HepG2 (cell line): ENCODE measurements around the gene HRH2. TPM values are rescaled to one million over a fixed set of nuclear protein-coding genes. Genes with fewer than 3 reads are reported as not detected.

Source experiments
- ATAC-seq: fragments of 200-7000 bp; cut with Tn5 transposase; 3 replicates; pipeline ENCODE4 v1.9.1; 2020; ENCODE audit warnings: mild to moderate bottlenecking, moderate library complexity
- Bru-seq: library from RNA; stranded (reverse); fragments of 400-500 nt; gene quantifications from one replicate; lab custom pipeline; 2021; lab: Mats Ljungman, UMichigan
- BruChase-seq, 2 experiments: library from RNA; stranded (reverse); fragments of 400-500 nt; gene quantifications; one replicate each; lab custom pipeline; 2021; lab: Mats Ljungman, UMichigan
- BruUV-seq: library from RNA; stranded (reverse); fragments of 400-500 nt; replicated peaks from 2 replicates; lab custom pipeline; 2021; lab: Mats Ljungman, UMichigan
- CTCF ChIA-PET: fragments of 300-600 bp; formaldehyde crosslinking; extraction: SDS; loops from one replicate; lab custom pipeline; 2021; ENCODE audit warnings: low total read pairs, inconsistent platforms, low intra/inter-chr PET ratio; lab: Yijun Ruan, JAX
- POLR2A ChIA-PET: fragments of 350-600 bp; sonication (Branson Sonifier 250); formaldehyde crosslinking; loops from one replicate; lab custom pipeline; 2020; ENCODE audit warnings: antibody characterized with exemption, inconsistent platforms; lab: Yijun Ruan, JAX
- DNase-seq: peaks from one replicate; pipeline ENCODE4 v3.0.0-alpha.2; 2015; ENCODE audit warnings: low spot score
- FAIRE-seq: peaks from 3 replicates; lab custom pipeline; 2011; peaks lifted over from hg19 to GRCh38; lab: Jason Lieb, UNC
- H2AFZ ChIP-seq: one replicate; pipeline ENCODE4 v1.6.1; 2011; ENCODE audit warnings: low read length, inconsistent platforms
- H3K27ac ChIP-seq: fragments of 300-600 bp; 3 replicates; pipeline ENCODE4 v1.8.0; 2011; ENCODE audit warnings: mixed run types, mild to moderate bottlenecking, mixed read lengths, low read length, inconsistent platforms; ENCODE audit not compliant: insufficient read depth; ENCODE audit errors: extremely low read length
- H3K27me3 ChIP-seq, 2 experiments: fragments of 200-600 bp in 1 of 2; 2 replicates in 1 of 2; 3 replicates in 1 of 2; pipeline versions ENCODE4 v1.6.0 to v1.8.0; 2011; ENCODE audit warnings: low read length in 2 of 2, mild to moderate bottlenecking in 2 of 2, moderate library complexity in 2 of 2, inconsistent platforms in 1 of 2; ENCODE audit not compliant: insufficient read depth in 2 of 2, control insufficient read depth in 1 of 2
- H3K36me3 ChIP-seq, 2 experiments: fragments of 200-600 bp in 1 of 2; replicated peaks in 1 of 2; 2 replicates in 1 of 2; 3 replicates in 1 of 2; pipeline versions ENCODE4 v1.5.1 to v1.8.0; 2011; ENCODE audit warnings: low read length in 2 of 2, inconsistent platforms in 1 of 2; ENCODE audit not compliant: insufficient read depth in 2 of 2, control insufficient read depth in 1 of 2
- H3K4me1 ChIP-seq: 2 replicates; pipeline ENCODE4 v1.5.1; 2012; ENCODE audit warnings: low read length, inconsistent platforms; ENCODE audit not compliant: insufficient read depth
- H3K4me2 ChIP-seq: 2 replicates; pipeline ENCODE4 v1.6.0; 2011; ENCODE audit warnings: low read depth, low read length, inconsistent platforms
- H3K4me3 ChIP-seq, 3 experiments: fragments of 200-600 bp in 1 of 3; sonication (generic), shearing (Covaris generic) in 1 of 3; replicated peaks in 1 of 3; 2 replicates each; pipeline ENCODE4 v1.5.1; 2011 to 2016; ENCODE audit warnings: low read length in 3 of 3, inconsistent platforms in 2 of 3, low read depth in 2 of 3, mild to moderate bottlenecking in 2 of 3, control low read depth in 1 of 3, mixed read lengths in 1 of 3; ENCODE audit not compliant: insufficient read depth in 1 of 3
- H3K79me2 ChIP-seq: one replicate; pipeline ENCODE4 v1.6.1; 2011; ENCODE audit warnings: low read length, inconsistent platforms; ENCODE audit not compliant: insufficient read depth
- H3K9ac ChIP-seq: 2 replicates; pipeline ENCODE4 v1.6.0; 2011; ENCODE audit warnings: mild to moderate bottlenecking, low read depth, low read length, inconsistent platforms; ENCODE audit not compliant: insufficient read depth
- H3K9me3 ChIP-seq: 2 replicates; pipeline ENCODE4 v1.5.1; 2012; ENCODE audit warnings: mild to moderate bottlenecking, low read length
- H4K20me1 ChIP-seq: 2 replicates; pipeline ENCODE4 v1.6.0; 2011; ENCODE audit warnings: inconsistent platforms, mild to moderate bottlenecking, low read length, moderate library complexity; ENCODE audit not compliant: insufficient read depth
- GTF2F1 ChIP-seq: fragments of 150-350 bp; IDR thresholded peaks from 2 replicates; pipeline ENCODE4 v1.6.1; 2014; ENCODE audit warnings: low read length
- KLF6 ChIP-seq: IDR thresholded peaks from 2 replicates; pipeline ENCODE4 v1.8.0; 2016; ENCODE audit warnings: missing biosample characterization, missing genetic modification reagents
- XRCC5 ChIP-seq: fragments of 200-400 bp; formaldehyde crosslinking; optimal IDR thresholded peaks from 2 replicates; pipeline ENCODE3; 2017; ENCODE audit warnings: mild to moderate bottlenecking, low read length
- ZMYM2 ChIP-seq: sonication (generic); formaldehyde crosslinking; IDR thresholded peaks from 2 replicates; pipeline ENCODE4 v1.8.0; 2022; ENCODE audit warnings: mild to moderate bottlenecking, missing genetic modification reagents
- ZNF160 ChIP-seq: sonication (generic); formaldehyde crosslinking; IDR thresholded peaks from 2 replicates; pipeline ENCODE4 v1.8.0; 2022; ENCODE audit warnings: mild to moderate bottlenecking, inconsistent platforms, missing genetic modification reagents
- WGBS: methylation state at CpG from one replicate; pipeline ENCODE4 v1.1.6; 2017; ENCODE audit warnings: low lambda C conversion rate; 5-methylcytosine and 5-hydroxymethylcytosine counted together
- in situ Hi-C: cut with HindIII; loops from 2 replicates; pipeline ENCODE4 v1.10.0; 2017; ENCODE audit warnings: low pct_unique_long_range_greater_than_20kb; ENCODE audit not compliant: extremely low pct_ligation_motif_present
- intact Hi-C: fragments of 100-400 bp; cut with micrococcal nuclease; formaldehyde crosslinking; loops from one replicate; pipeline ENCODE4 v1.10.0; 2022; ENCODE audit not compliant: unreplicated experiment
- long read RNA-seq, 2 experiments: library from RNA in 1 of 2; library from polyadenylated mRNA in 1 of 2; stranded (forward) in 1 of 2; unstranded in 1 of 2; transcript quantifications; one replicate each; pipeline ENCODE4 v2.0.0, GENCODE V29; 2019 to 2022
- polyA minus RNA-seq, 3 experiments: library from RNA; depleted of rRNA, polyadenylated mRNA; stranded (reverse); fragments of >200 nt; gene quantifications; 2 replicates each; pipeline ENCODE4 v1.2.3, GENCODE V29; 2011; ENCODE audit warnings: low replicate concordance in 1 of 3
- polyA plus RNA-seq, 8 experiments: library from polyadenylated mRNA; depleted of rRNA in 3 of 8; stranded (reverse) in 7 of 8; unstranded in 1 of 8; fragments of >200 nt; fragmentation: Illumina TruSeq in 4 of 8; extraction: Trizol in 4 of 8; gene quantifications; 2 replicates each; pipeline versions ENCODE4 v1.2.1 to v1.2.3, GENCODE V29; 2011 to 2016; ENCODE audit warnings: low read depth in 4 of 8, missing spikeins in 1 of 8, mixed read lengths in 1 of 8; ENCODE audit not compliant: insufficient read depth in 1 of 8
- total RNA-seq, 5 experiments: library from RNA; depleted of rRNA; stranded (reverse); fragments of >200 nt; fragmentation: Illumina TruSeq; extraction: Trizol; gene quantifications; 2 replicates each; pipeline ENCODE4 v1.2.3, GENCODE V29; 2016; ENCODE audit warnings: low read depth in 1 of 5
- TF ChIP-seq, protein P1 (sequence below): sonication (generic); formaldehyde crosslinking; IDR thresholded peaks from 2 replicates; pipeline ENCODE4 v1.5.0; 2020; ENCODE audit warnings: mild to moderate bottlenecking, missing genetic modification reagents
- TF ChIP-seq, protein P2 (sequence below), 2 experiments: sonication (generic) in 1 of 2; formaldehyde crosslinking in 1 of 2; IDR thresholded peaks; 2 replicates each; pipeline versions ENCODE4 v1.6.1 to v1.9.0; 2014 to 2022; ENCODE audit warnings: antibody characterized with exemption in 1 of 2, borderline replicate concordance in 1 of 2, inconsistent platforms in 1 of 2, low read depth in 1 of 2, missing genetic modification reagents in 1 of 2

The HRH2 gene, protein sequence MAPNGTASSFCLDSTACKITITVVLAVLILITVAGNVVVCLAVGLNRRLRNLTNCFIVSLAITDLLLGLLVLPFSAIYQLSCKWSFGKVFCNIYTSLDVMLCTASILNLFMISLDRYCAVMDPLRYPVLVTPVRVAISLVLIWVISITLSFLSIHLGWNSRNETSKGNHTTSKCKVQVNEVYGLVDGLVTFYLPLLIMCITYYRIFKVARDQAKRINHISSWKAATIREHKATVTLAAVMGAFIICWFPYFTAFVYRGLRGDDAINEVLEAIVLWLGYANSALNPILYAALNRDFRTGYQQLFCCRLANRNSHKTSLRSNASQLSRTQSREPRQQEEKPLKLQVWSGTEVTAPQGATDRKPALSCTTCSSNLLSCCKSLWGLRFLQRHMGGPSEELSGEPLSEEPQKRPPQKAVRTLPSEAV
- total RNA-seq (2016; rRNA removed; fragmentation: Illumina TruSeq; extraction: Trizol) = not detected in 2 replicates
- not detected in 2 replicates for total RNA-seq (2016; cell fraction: cytosol; rRNA removed; fragmentation: Illumina TruSeq; extraction: Trizol; ENCODE audit: low read depth)
- total RNA-seq (2016; cell fraction: insoluble cytoplasmic fraction; rRNA removed; fragmentation: Illumina TruSeq; extraction: Trizol) = not detected in 2 replicates
- total RNA-seq (2016; cell fraction: membrane; rRNA removed; fragmentation: Illumina TruSeq; extraction: Trizol) = not detected in 2 replicates
- not detected in 2 replicates for total RNA-seq (2016; cell fraction: nucleus; rRNA removed; fragmentation: Illumina TruSeq; extraction: Trizol)
- not detected in 2 replicates for polyA plus RNA-seq (2011; rRNA removed)
- not detected in 2 replicates for polyA plus RNA-seq (2011; cell fraction: cytosol; rRNA removed)
- polyA plus RNA-seq (2011; cell fraction: nucleus; rRNA removed) = not detected in 2 replicates
- not detected in 2 replicates for polyA plus RNA-seq (2012)
- polyA plus RNA-seq (2016; cell fraction: cytosol; fragmentation: Illumina TruSeq; extraction: Trizol; ENCODE audit: low read depth) = not detected in 2 replicates
- not detected in 2 replicates for polyA plus RNA-seq (2016; cell fraction: insoluble cytoplasmic fraction; fragmentation: Illumina TruSeq; extraction: Trizol; ENCODE audit: low read depth)
- not detected in 2 replicates for polyA plus RNA-seq (2016; cell fraction: membrane; fragmentation: Illumina TruSeq; extraction: Trizol; ENCODE audit: low read depth)
- polyA plus RNA-seq (2016; cell fraction: nucleus; fragmentation: Illumina TruSeq; extraction: Trizol; ENCODE audit: insufficient read depth, low read depth) = not detected in 2 replicates
- 0.04 TPM in 1 of 2 replicates, not detected in the other for polyA minus RNA-seq (2011; rRNA and poly(A)+ RNA removed; ENCODE audit: low replicate concordance)
- polyA minus RNA-seq (2011; cell fraction: cytosol; rRNA and poly(A)+ RNA removed) = not detected in 2 replicates
- not detected in 2 replicates for polyA minus RNA-seq (2011; cell fraction: nucleus; rRNA and poly(A)+ RNA removed)
- not detected for Bru-seq, nascent RNA
- not detected for BruChase-seq, experiment 1, labeled RNA remaining after a 6-hour chase
- BruChase-seq, experiment 2, labeled RNA remaining after a 2-hour chase = not detected
- long read RNA-seq, experiment 1 = 0 reads
- long read RNA-seq, experiment 2 = 0 reads

DNA sequence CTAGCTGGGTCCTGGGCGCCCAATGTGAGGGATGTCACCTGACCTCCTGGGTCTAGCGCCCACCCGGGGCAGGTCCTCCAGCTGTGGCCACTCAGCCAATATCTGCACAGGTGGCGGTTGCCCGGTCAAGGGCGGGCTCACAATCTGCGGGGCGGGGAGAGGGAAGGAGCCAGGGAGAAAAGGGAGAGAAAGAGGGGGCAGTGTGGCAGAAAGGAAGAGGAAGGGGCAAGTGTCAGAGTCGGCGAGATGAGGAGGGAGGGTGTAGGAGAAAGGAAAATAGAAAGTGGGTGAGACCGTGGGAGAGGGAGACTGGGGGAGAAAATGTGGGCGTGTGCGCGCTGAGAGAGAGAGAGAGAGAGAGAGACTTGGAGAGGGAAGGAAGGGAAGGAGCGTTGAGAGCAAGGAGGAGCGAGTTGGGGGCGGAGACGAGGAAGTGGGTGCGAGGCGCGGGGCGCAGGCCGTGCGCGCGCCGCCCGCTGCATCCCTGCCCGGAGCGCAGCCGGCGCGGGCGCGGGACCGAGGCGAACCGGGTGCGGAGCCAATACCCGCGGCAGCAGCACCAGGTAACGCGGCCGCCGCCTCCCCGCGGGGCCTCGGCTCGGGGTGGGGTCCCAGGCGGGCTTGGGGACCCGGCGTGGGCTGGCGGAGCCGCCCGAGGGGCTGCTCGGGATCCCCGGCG lies at the start of gene HRH2:
HRH2 (plus strand) TSS at position 479 of the 679 bp plus-strand sequence. CDS start 25,163 bp downstream, outside the sequence.
- intact Hi-C loops = no loop called here
- Histone ChIP-seq H3K36me3 (no peaks in the 10 kb centered on the region), H3K79me2 (no peaks in the 10 kb centered on the region), H3K4me2 (no peak within 1 kb of the TSS), H2AFZ (no peak within 1 kb of the TSS), H3K27me3 (peaks cover 0 to 21% of the 10 kb centered on the region in 2 experiments), H3K9ac (no peak within 1 kb of the TSS), H3K9me3 (no peaks in the 10 kb centered on the region), H3K4me1 (0 out of 2 replicates have a peak, but pooled peaks cover 5% of the 10 kb centered on the region), H3K27ac (no peak within 1 kb of the TSS), H4K20me1 (no peaks in the 10 kb centered on the region), H3K4me3 (no peak within 1 kb of the TSS)
- ChIA-PET POLR2A (no interaction called here), CTCF (no interaction called here)
- in situ Hi-C loops = no loop called here
- no TSS peak for BruUV-seq
- FAIRE-seq (no peak), DNase-seq (no peak), ATAC-seq (no peak)
- 48% methylated on average over 36 of the region's 58 CpGs for WGBS
- no peak for TF ChIP-seq XRCC5
- TF ChIP-seq KLF6 (CRISPR knock-in tag) = no peak
- TF ChIP-seq, protein P1, sequence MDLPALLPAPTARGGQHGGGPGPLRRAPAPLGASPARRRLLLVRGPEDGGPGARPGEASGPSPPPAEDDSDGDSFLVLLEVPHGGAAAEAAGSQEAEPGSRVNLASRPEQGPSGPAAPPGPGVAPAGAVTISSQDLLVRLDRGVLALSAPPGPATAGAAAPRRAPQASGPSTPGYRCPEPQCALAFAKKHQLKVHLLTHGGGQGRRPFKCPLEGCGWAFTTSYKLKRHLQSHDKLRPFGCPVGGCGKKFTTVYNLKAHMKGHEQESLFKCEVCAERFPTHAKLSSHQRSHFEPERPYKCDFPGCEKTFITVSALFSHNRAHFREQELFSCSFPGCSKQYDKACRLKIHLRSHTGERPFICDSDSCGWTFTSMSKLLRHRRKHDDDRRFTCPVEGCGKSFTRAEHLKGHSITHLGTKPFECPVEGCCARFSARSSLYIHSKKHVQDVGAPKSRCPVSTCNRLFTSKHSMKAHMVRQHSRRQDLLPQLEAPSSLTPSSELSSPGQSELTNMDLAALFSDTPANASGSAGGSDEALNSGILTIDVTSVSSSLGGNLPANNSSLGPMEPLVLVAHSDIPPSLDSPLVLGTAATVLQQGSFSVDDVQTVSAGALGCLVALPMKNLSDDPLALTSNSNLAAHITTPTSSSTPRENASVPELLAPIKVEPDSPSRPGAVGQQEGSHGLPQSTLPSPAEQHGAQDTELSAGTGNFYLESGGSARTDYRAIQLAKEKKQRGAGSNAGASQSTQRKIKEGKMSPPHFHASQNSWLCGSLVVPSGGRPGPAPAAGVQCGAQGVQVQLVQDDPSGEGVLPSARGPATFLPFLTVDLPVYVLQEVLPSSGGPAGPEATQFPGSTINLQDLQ (CRISPR knock-in tag) = no peak
- no peak for TF ChIP-seq GTF2F1
- no peak for TF ChIP-seq ZMYM2 (CRISPR knock-in tag)
- no peak for TF ChIP-seq ZNF160 (CRISPR knock-in tag)
- TF ChIP-seq, protein P2, sequence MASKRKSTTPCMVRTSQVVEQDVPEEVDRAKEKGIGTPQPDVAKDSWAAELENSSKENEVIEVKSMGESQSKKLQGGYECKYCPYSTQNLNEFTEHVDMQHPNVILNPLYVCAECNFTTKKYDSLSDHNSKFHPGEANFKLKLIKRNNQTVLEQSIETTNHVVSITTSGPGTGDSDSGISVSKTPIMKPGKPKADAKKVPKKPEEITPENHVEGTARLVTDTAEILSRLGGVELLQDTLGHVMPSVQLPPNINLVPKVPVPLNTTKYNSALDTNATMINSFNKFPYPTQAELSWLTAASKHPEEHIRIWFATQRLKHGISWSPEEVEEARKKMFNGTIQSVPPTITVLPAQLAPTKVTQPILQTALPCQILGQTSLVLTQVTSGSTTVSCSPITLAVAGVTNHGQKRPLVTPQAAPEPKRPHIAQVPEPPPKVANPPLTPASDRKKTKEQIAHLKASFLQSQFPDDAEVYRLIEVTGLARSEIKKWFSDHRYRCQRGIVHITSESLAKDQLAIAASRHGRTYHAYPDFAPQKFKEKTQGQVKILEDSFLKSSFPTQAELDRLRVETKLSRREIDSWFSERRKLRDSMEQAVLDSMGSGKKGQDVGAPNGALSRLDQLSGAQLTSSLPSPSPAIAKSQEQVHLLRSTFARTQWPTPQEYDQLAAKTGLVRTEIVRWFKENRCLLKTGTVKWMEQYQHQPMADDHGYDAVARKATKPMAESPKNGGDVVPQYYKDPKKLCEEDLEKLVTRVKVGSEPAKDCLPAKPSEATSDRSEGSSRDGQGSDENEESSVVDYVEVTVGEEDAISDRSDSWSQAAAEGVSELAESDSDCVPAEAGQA (IDR thresholded peaks at IDR 0.05; ENCODE audit: low read depth) = no peak
- TF ChIP-seq, protein P2 (CRISPR knock-in tag; IDR thresholded peaks at IDR 0.05; ENCODE audit: borderline replicate concordance) = no peak
